Osteocyte (in vitro differentiated cells): ENCODE data around the gene NLRP10. TPM values are rescaled to one million over a fixed set of nuclear protein-coding genes. Genes with fewer than 3 reads are reported as not detected.
"Not testable (repeated sequence)": the region's sequence is repeated elsewhere in the genome, so short reads cannot be mapped to it uniquely, and the experiment has no call there.

Experiments used
- DNase-seq: peaks from one replicate; pipeline ENCODE4 v3.0.0; 2021; ENCODE audit warnings: mixed read lengths; ENCODE audit not compliant: unreplicated experiment; ENCODE audit errors: extremely low spot score
- H3K27ac Mint-ChIP-seq: one replicate; pipeline ENCODE4 v1.8.0; 2021; ENCODE audit warnings: mild to moderate bottlenecking, mixed read lengths; ENCODE audit not compliant: unreplicated experiment
- H3K27me3 Mint-ChIP-seq: one replicate; pipeline ENCODE4 v1.8.0; 2021; ENCODE audit warnings: mixed read lengths; ENCODE audit not compliant: unreplicated experiment
- H3K36me3 Mint-ChIP-seq: one replicate; pipeline ENCODE4 v1.8.0; 2021; ENCODE audit warnings: mixed read lengths; ENCODE audit not compliant: unreplicated experiment
- H3K4me1 Mint-ChIP-seq: one replicate; pipeline ENCODE4 v1.8.0; 2021; ENCODE audit warnings: mixed read lengths; ENCODE audit not compliant: unreplicated experiment
- H3K4me3 Mint-ChIP-seq: one replicate; pipeline ENCODE4 v1.8.0; 2021; ENCODE audit warnings: mild to moderate bottlenecking, moderate library complexity, mixed read lengths; ENCODE audit not compliant: unreplicated experiment
- H3K9me3 Mint-ChIP-seq: one replicate; pipeline ENCODE4 v1.8.0; 2021; ENCODE audit warnings: mixed read lengths; ENCODE audit not compliant: unreplicated experiment
- CTCF ChIP-seq: fragments of 200-600 bp; sonication (generic); IDR thresholded peaks from 2 replicates; pipeline ENCODE4 v1.5.0; 2021; ENCODE audit warnings: antibody characterized with exemption, mild to moderate bottlenecking, moderate library complexity
- total RNA-seq: library from RNA; stranded (reverse); gene quantifications from 2 replicates; pipeline ENCODE4 v1.2.1, GENCODE V29; 2021

NLRP10 gene
- total RNA-seq, 1 donor from 2014 or later: 0.38 TPM

- H3K27me3 Mint-ChIP-seq: no peaks in the 10 kb centered on the region
- no peaks in the 10 kb centered on the region for H3K4me1 Mint-ChIP-seq
- H3K36me3 Mint-ChIP-seq: peaks cover 6% of the 10 kb centered on the region
- peak; percentile 48 for DNase-seq
- H3K9me3 Mint-ChIP-seq: no peaks in the 10 kb centered on the region
- H3K4me3 Mint-ChIP-seq: no peak overlapping the region
- TF ChIP-seq CTCF: no peak
- H3K27ac Mint-ChIP-seq: no peak overlapping the region
These were observed 37.4 kb upstream of the NLRP10 start for GRCh38 chr11:8002676-8003075.

- no peak for DNase-seq
These were observed 35.1 kb upstream of the NLRP10 start for GRCh38 chr11:8000390-8000789.

GRCh38 chr11:7999795-8000194 lies 34.5 kb upstream of the NLRP10 start:
- H3K27ac Mint-ChIP-seq: no peak overlapping the region
- no peak overlapping the region for H3K4me3 Mint-ChIP-seq
- peak; percentile 51 for DNase-seq
- no peak for TF ChIP-seq CTCF
- H3K9me3 Mint-ChIP-seq: no peaks in the 10 kb centered on the region
- H3K36me3 Mint-ChIP-seq: peaks cover 34% of the 10 kb centered on the region
- no peaks in the 10 kb centered on the region for H3K27me3 Mint-ChIP-seq
- H3K4me1 Mint-ChIP-seq: no peaks in the 10 kb centered on the region

More at GRCh38 chr11:8000390-8000789, 35.1 kb upstream of the NLRP10 start:
- no peaks in the 10 kb centered on the region for H3K9me3 Mint-ChIP-seq
- H3K27me3 Mint-ChIP-seq: no peaks in the 10 kb centered on the region
- H3K4me3 Mint-ChIP-seq: no peak overlapping the region
- no peaks in the 10 kb centered on the region for H3K4me1 Mint-ChIP-seq
- TF ChIP-seq CTCF: no peak
- peaks cover 28% of the 10 kb centered on the region for H3K36me3 Mint-ChIP-seq
- no peak overlapping the region for H3K27ac Mint-ChIP-seq

GRCh38 chr11:7994581-7995278 lies 29.5 kb upstream of the NLRP10 start:
- Mint-ChIP-seq H3K9me3 (no peaks in the 10 kb centered on the region), H3K27me3 (no peaks in the 10 kb centered on the region), H3K36me3 (peaks cover 59% of the 10 kb centered on the region), H3K4me1 (peaks cover 4% of the 10 kb centered on the region), H3K27ac (no peak overlapping the region), H3K4me3 (no peak overlapping the region)
- no peak for TF ChIP-seq CTCF
- no peak for DNase-seq

GRCh38 chr11:7987560-7987883 lies 22.3 kb upstream of the NLRP10 start:
- Mint-ChIP-seq H3K4me3 (peak overlapping the region; percentile 87), H3K27ac (peak overlapping the region; percentile 68), H3K4me1 (peaks cover 27% of the 10 kb centered on the region), H3K36me3 (peaks cover 17% of the 10 kb centered on the region)
- H3K9me3 Mint-ChIP-seq, DNase-seq, H3K27me3 Mint-ChIP-seq: not testable (repeated sequence)
